IMR-90 (cell line): ENCODE measurements around the gene WEE2. TPM values are rescaled to one million over a fixed set of nuclear protein-coding genes. Genes with fewer than 3 reads are reported as not detected.

ENCODE experiments used
- ATAC-seq: fragments of 200-7000 bp; cut with Tn5 transposase; 2 replicates; pipeline ENCODE4 v1.9.1; 2020; ENCODE audit warnings: low read depth, mild to moderate bottlenecking, moderate library complexity
- BruUV-seq: library from RNA; stranded (reverse); fragments of 400-500 nt; replicated peaks from 2 replicates; lab custom pipeline; 2021; lab: Mats Ljungman, UMichigan
- CTCF ChIA-PET: fragments of 300-600 bp; formaldehyde crosslinking; extraction: SDS; loops from one replicate; lab custom pipeline; 2021; ENCODE audit warnings: antibody characterized with exemption; lab: Yijun Ruan, JAX
- POLR2A ChIA-PET: fragments of 300-600 bp; sonication (Branson Sonifier 250); formaldehyde crosslinking; loops from one replicate; lab custom pipeline; 2022; ENCODE audit warnings: antibody characterized with exemption; ENCODE audit not compliant: unreplicated experiment; lab: Charles Lee
- DNase-seq: peaks from one replicate; pipeline ENCODE4 v3.0.0; 2013
- H2AFZ ChIP-seq: replicated peaks from 2 replicates; pipeline ENCODE3; 2013; ENCODE audit warnings: low read length, mild to moderate bottlenecking; ENCODE audit not compliant: poor library complexity
- H2AK5ac ChIP-seq: 2 replicates; pipeline ENCODE4 v1.6.1; 2013; ENCODE audit warnings: low read depth, low read length, inconsistent platforms
- H2AK9ac ChIP-seq: replicated peaks from 2 replicates; pipeline ENCODE3; 2013; ENCODE audit warnings: mild to moderate bottlenecking, low read depth, low read length, moderate library complexity; ENCODE audit not compliant: poor library complexity
- H2BK120ac ChIP-seq: 2 replicates; pipeline ENCODE4 v1.6.1; 2013; ENCODE audit warnings: low read depth, low read length, inconsistent platforms
- H2BK15ac ChIP-seq: 3 replicates; pipeline ENCODE4 v1.6.1; 2013; ENCODE audit warnings: low read depth, low read length, inconsistent platforms
- H2BK20ac ChIP-seq: 2 replicates; pipeline ENCODE4 v1.6.1; 2013; ENCODE audit warnings: low read depth, mild to moderate bottlenecking, inconsistent platforms, low read length, moderate library complexity
- H2BK5ac ChIP-seq: 2 replicates; pipeline ENCODE4 v1.6.1; 2013; ENCODE audit warnings: mild to moderate bottlenecking, low read depth, low read length, inconsistent platforms; ENCODE audit not compliant: poor library complexity, severe bottlenecking
- H3K14ac ChIP-seq: replicated peaks from 2 replicates; pipeline ENCODE4 v1.6.1; 2013; ENCODE audit warnings: low read depth, low read length, inconsistent platforms
- H3K18ac ChIP-seq: 2 replicates; pipeline ENCODE4 v1.6.1; 2013; ENCODE audit warnings: low read depth, low read length, control low read depth
- H3K23ac ChIP-seq: 2 replicates; pipeline ENCODE4 v1.6.1; 2013; ENCODE audit warnings: low read depth, low read length, inconsistent platforms
- H3K27ac ChIP-seq: 2 replicates; pipeline ENCODE4 v1.5.1; 2013; ENCODE audit warnings: mild to moderate bottlenecking, control low read depth, low read length; ENCODE audit not compliant: insufficient read depth
- H3K27me3 ChIP-seq: 2 replicates; pipeline ENCODE4 v1.6.1; 2013; ENCODE audit warnings: low read length; ENCODE audit not compliant: control insufficient read depth, insufficient read depth
- H3K36me3 ChIP-seq: 2 replicates; pipeline ENCODE4 v1.6.1; 2013; ENCODE audit warnings: low read length, mixed read lengths; ENCODE audit not compliant: control insufficient read depth, insufficient read depth
- H3K4ac ChIP-seq: 2 replicates; pipeline ENCODE4 v1.6.1; 2013; ENCODE audit warnings: low read depth, low read length, inconsistent platforms
- H3K4me1 ChIP-seq: 2 replicates; pipeline ENCODE4 v1.6.1; 2013; ENCODE audit warnings: low read length, mixed read lengths; ENCODE audit not compliant: control insufficient read depth, insufficient read depth
- H3K4me2 ChIP-seq: 2 replicates; pipeline ENCODE4 v1.6.1; 2013; ENCODE audit warnings: low read depth, mild to moderate bottlenecking, control low read depth, low read length, moderate library complexity
- H3K4me3 ChIP-seq: 2 replicates; pipeline ENCODE4 v1.5.1; 2013; ENCODE audit warnings: low read depth, mild to moderate bottlenecking, control low read depth, low read length, moderate library complexity; ENCODE audit not compliant: insufficient read depth
- H3K56ac ChIP-seq: 2 replicates; pipeline ENCODE4 v1.6.1; 2013; ENCODE audit warnings: low read length, inconsistent platforms; ENCODE audit not compliant: insufficient read depth; ENCODE audit errors: extremely low read depth
- H3K79me1 ChIP-seq, 2 experiments: 2 replicates each; pipeline ENCODE4 v1.6.1; 2013; ENCODE audit warnings: low read length in 2 of 2, inconsistent platforms in 1 of 2, low read depth in 1 of 2
- H3K9ac ChIP-seq: 2 replicates; pipeline ENCODE4 v1.6.1; 2013; ENCODE audit warnings: low read depth, low read length, control low read depth
- H3K9me1 ChIP-seq: 2 replicates; pipeline ENCODE4 v1.6.1; 2013; ENCODE audit warnings: low read length, inconsistent platforms; ENCODE audit not compliant: insufficient read depth
- H3K9me3 ChIP-seq: 2 replicates; pipeline ENCODE4 v1.6.1; 2013; ENCODE audit warnings: low read length; ENCODE audit not compliant: control insufficient read depth, insufficient read depth
- H4K20me1 ChIP-seq: 2 replicates; pipeline ENCODE4 v1.6.1; 2013; ENCODE audit warnings: low read length, inconsistent platforms; ENCODE audit not compliant: insufficient read depth
- H4K5ac ChIP-seq: 2 replicates; pipeline ENCODE4 v1.6.1; 2013; ENCODE audit warnings: mild to moderate bottlenecking, low read depth, low read length, control low read depth
- H4K8ac ChIP-seq, 2 experiments: 2 replicates each; pipeline ENCODE4 v1.6.1; 2013; ENCODE audit warnings: low read depth in 2 of 2, low read length in 2 of 2, control low read depth in 1 of 2, inconsistent platforms in 1 of 2
- H4K91ac ChIP-seq: 2 replicates; pipeline ENCODE4 v1.6.1; 2013; ENCODE audit warnings: low read depth, low read length, inconsistent platforms; ENCODE audit not compliant: insufficient read depth
- ELK1 ChIP-seq: fragments of 150-350 bp; IDR thresholded peaks from 2 replicates; pipeline ENCODE4 v1.6.1; 2016; ENCODE audit warnings: low read depth, mild to moderate bottlenecking, low read length, moderate library complexity, borderline replicate concordance
- MAFK ChIP-seq: IDR thresholded peaks from 2 replicates; pipeline ENCODE4 v1.6.1; 2012; ENCODE audit warnings: low read depth, low read length, improper control_type of control experiment
- WGBS, 2 experiments: methylation state at CpG; one replicate each; pipeline versions ENCODE4 v1.1.5 to v1.1.7; 2013; ENCODE audit warnings: missing lambda C conversion rate in 2 of 2; ENCODE audit not compliant: insufficient read length in 1 of 2; ENCODE audit errors: extremely low coverage in 2 of 2; 5-methylcytosine and 5-hydroxymethylcytosine counted together
- dilution Hi-C: fragments of 300-500 bp; cut with HindIII; formaldehyde crosslinking; loops from one replicate; pipeline ENCODE4 v1.14.3; 2018; ENCODE audit warnings: low sequenced_read_pairs; ENCODE audit not compliant: unreplicated experiment
- in situ Hi-C: fragments of 300-500 bp; cut with MboI; formaldehyde crosslinking; loops from 3 replicates; pipeline ENCODE4 v1.14.3; 2019; ENCODE audit warnings: low sequenced_read_pairs, inconsistent platforms, mixed read lengths
- intact Hi-C: fragments of 100-400 bp; cut with micrococcal nuclease; formaldehyde crosslinking; loops from 2 replicates; pipeline ENCODE4 v1.10.0; 2022
- polyA plus RNA-seq, 3 experiments: library from polyadenylated mRNA; depleted of rRNA; stranded (reverse); fragments of >200 nt; gene quantifications; 2 replicates each; pipeline ENCODE4 v1.2.3, GENCODE V29; 2012; ENCODE audit warnings: low replicate concordance in 1 of 3
- total RNA-seq: library from RNA; depleted of rRNA; stranded (reverse); fragments of >200 nt; gene quantifications from 2 replicates; pipeline ENCODE4 v1.2.3, GENCODE V29; 2012

WEE2 gene
- total and polyA plus RNA-seq, 2 of the 4 experiments (the other 2 are of a cell fraction): not detected

GRCh38 chr7:141663081-141663849 is 44.9 kb upstream of the WEE2 start:
- peaks cover 14% of the 10 kb centered on the region for H3K36me3 ChIP-seq
- WGBS, 2 experiments: no CpG with 5 or more reads among the region's 6 CpGs
- no peak for TF ChIP-seq MAFK
- no peak for TF ChIP-seq ELK1
- no peaks in the 10 kb centered on the region for H3K27me3 ChIP-seq
- no peak overlapping the region for H2BK5ac ChIP-seq
- no peak overlapping the region for H4K8ac ChIP-seq
- no peak overlapping the region for H2AFZ ChIP-seq
- dilution Hi-C loops: no loop called here
- ATAC-seq (no peak), DNase-seq (no peak)
- H3K23ac ChIP-seq: no peak overlapping the region
- intact Hi-C loops: no loop called here
- H4K91ac ChIP-seq: no peak overlapping the region
- in situ Hi-C loops: no loop called here
- H4K5ac ChIP-seq: no peak overlapping the region
- no peak overlapping the region for H3K4me3 ChIP-seq
- no peak overlapping the region for H3K56ac ChIP-seq
- H3K27ac ChIP-seq: no peak overlapping the region
- H4K20me1 ChIP-seq: no peaks in the 10 kb centered on the region
- no peak overlapping the region for H2BK120ac ChIP-seq
- no peak overlapping the region for H2AK5ac ChIP-seq
- H2AK9ac ChIP-seq: no peak overlapping the region
- no peaks in the 10 kb centered on the region for H3K4me1 ChIP-seq
- no peak overlapping the region for H3K4ac ChIP-seq
- POLR2A ChIA-PET: no interaction called here
- no peaks in the 10 kb centered on the region; the same call in 1 of the 2 replicates for H3K9me1 ChIP-seq
- CTCF ChIA-PET: interaction anchor here (0.5 to 1.0 kb wide), 2 partner anchors 9 to 1257 kb away, joined by 3 to 5 read pairs; no protein-coding TSS in a partner anchor
- no peak overlapping the region for H3K4me2 ChIP-seq
- BruUV-seq: no TSS peak
- H2BK15ac ChIP-seq: no peak overlapping the region
- H3K79me1 ChIP-seq: no peaks in the 10 kb centered on the region
- H3K9me3 ChIP-seq: no peaks in the 10 kb centered on the region
- H3K18ac ChIP-seq: no peak overlapping the region
- H3K14ac ChIP-seq: no peak overlapping the region
- no peak overlapping the region for H3K9ac ChIP-seq
- no peak overlapping the region for H2BK20ac ChIP-seq
